Measurements from ENCODE around the gene ARPC2. TPM values are rescaled to one million over a fixed set of nuclear protein-coding genes. Genes with fewer than 3 reads are reported as not detected.

ARPC2 gene
- total and polyA plus RNA-seq, 2 of the 13 experiments (the other 11 are each of a cell fraction or from before 2014, with no cell fraction given), result 168 to 303 TPM

- TF ChIP-seq ZNF558 (CRISPR knock-in tag; IDR thresholded peaks at IDR 0.05; ENCODE audit: borderline replicate concordance) (no peak), PHF5A (CRISPR knock-in tag; IDR thresholded peaks at IDR 0.05; ENCODE audit: low read depth, unreplicated experiment) (no peak), HNF4G (IDR thresholded peaks at IDR 0.05; ENCODE audit: borderline replicate concordance, low read depth, low read length) (no peak), HNF4G (CRISPR knock-in tag; IDR thresholded peaks at IDR 0.05; ENCODE audit: borderline replicate concordance, low read depth) (no peak), SSRP1 (CRISPR knock-in tag; IDR thresholded peaks at IDR 0.05) (0 out of 2 replicates have a peak, but pooled peaks have one; percentile 31)
These were observed 40.5 kb downstream of the ARPC2 start (continued) for GRCh38 chr2:218257390-218257981.

GRCh38 chr2:218259099-218259961 lies 42.3 kb downstream of the ARPC2 start:
- H3K27ac ChIP-seq (ENCODE audit: extremely low read length, insufficient read depth, low read length), result no peak overlapping the region
- H3K9ac ChIP-seq (ENCODE audit: insufficient read depth, low read depth, low read length), result no peak overlapping the region
- peaks cover 36% of the 10 kb centered on the region for H3K4me1 ChIP-seq (ENCODE audit: insufficient read depth, low read length)
- H3K4me3 ChIP-seq (replicated peaks in 1 of 3; ENCODE audit: insufficient read depth in 1 of 3, low read depth in 2 of 3, low read length in 3 of 3), result no peak overlapping the region
- FAIRE-seq (no peak), DNase-seq (ENCODE audit: low spot score) (no peak), ATAC-seq (peak; percentile 17)
- peaks cover 14 to 27% of the 10 kb centered on the region in 2 experiments for H3K36me3 ChIP-seq (replicated peaks in 1 of 2; ENCODE audit: control insufficient read depth in 1 of 2, insufficient read depth in 2 of 2, low read length in 2 of 2)
- H4K20me1 ChIP-seq (ENCODE audit: insufficient read depth, low read length), result no peaks in the 10 kb centered on the region
- no peaks in the 10 kb centered on the region for H3K27me3 ChIP-seq (ENCODE audit: control insufficient read depth in 1 of 2, insufficient read depth in 2 of 2, low read length in 2 of 2)
- no peaks in the 10 kb centered on the region for H3K9me3 ChIP-seq (ENCODE audit: low read length)
- H3K4me2 ChIP-seq (ENCODE audit: low read depth, low read length), result no peak overlapping the region
- CTCF ChIA-PET (ENCODE audit: low intra/inter-chr PET ratio, low total read pairs), result no interaction called here
- WGBS (ENCODE audit: low lambda C conversion rate), result 60% methylated on average over 15 of the region's 15 CpGs
- no TSS peak for BruUV-seq (replicated peaks)
- intact Hi-C loops (cut with micrococcal nuclease; ENCODE audit: unreplicated experiment), result loop anchor here (5.0 kb wide), 1 partner anchor 72 kb away; no protein-coding TSS in a partner anchor
- no peaks in the 10 kb centered on the region for H3K79me2 ChIP-seq (ENCODE audit: insufficient read depth, low read length)
- POLR2A ChIA-PET, result interaction anchor here (1.3 to 6.6 kb wide), 2 partner anchors 11 to 16 kb away, joined by 3 to 27 read pairs; partner anchors contain the start of genes AAMP and PNKD
- in situ Hi-C loops (cut with HindIII; ENCODE audit: extremely low pct_ligation_motif_present, low pct_unique_long_range_greater_than_20kb), result no loop called here
- no peak overlapping the region for H2AFZ ChIP-seq (ENCODE audit: low read length)
- TF ChIP-seq ZNF230 (CRISPR knock-in tag; IDR thresholded peaks at IDR 0.05), result no peak
- TF ChIP-seq ZNF747 (CRISPR knock-in tag; IDR thresholded peaks at IDR 0.05; ENCODE audit: borderline replicate concordance), result no peak
- no peak for TF ChIP-seq SP140L (CRISPR knock-in tag; IDR thresholded peaks at IDR 0.05; ENCODE audit: borderline replicate concordance)
- TF ChIP-seq, protein P1, sequence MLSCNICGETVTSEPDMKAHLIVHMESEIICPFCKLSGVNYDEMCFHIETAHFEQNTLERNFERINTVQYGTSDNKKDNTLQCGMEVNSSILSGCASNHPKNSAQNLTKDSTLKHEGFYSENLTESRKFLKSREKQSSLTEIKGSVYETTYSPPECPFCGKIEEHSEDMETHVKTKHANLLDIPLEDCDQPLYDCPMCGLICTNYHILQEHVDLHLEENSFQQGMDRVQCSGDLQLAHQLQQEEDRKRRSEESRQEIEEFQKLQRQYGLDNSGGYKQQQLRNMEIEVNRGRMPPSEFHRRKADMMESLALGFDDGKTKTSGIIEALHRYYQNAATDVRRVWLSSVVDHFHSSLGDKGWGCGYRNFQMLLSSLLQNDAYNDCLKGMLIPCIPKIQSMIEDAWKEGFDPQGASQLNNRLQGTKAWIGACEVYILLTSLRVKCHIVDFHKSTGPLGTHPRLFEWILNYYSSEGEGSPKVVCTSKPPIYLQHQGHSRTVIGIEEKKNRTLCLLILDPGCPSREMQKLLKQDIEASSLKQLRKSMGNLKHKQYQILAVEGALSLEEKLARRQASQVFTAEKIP (CRISPR knock-in tag; IDR thresholded peaks at IDR 0.05; ENCODE audit: borderline replicate concordance), result no peak
- no peak for TF ChIP-seq MYC (CRISPR knock-in tag; IDR thresholded peaks at IDR 0.05; ENCODE audit: borderline replicate concordance)
- TF ChIP-seq ZNF816 (CRISPR knock-in tag; IDR thresholded peaks at IDR 0.05; ENCODE audit: borderline replicate concordance), result no peak
- TF ChIP-seq ZNF281 (CRISPR knock-in tag; IDR thresholded peaks at IDR 0.05; ENCODE audit: borderline replicate concordance), result no peak
- TF ChIP-seq SATB2 (CRISPR knock-in tag; IDR thresholded peaks at IDR 0.05), result no peak
- TF ChIP-seq ZNF569 (CRISPR knock-in tag; IDR thresholded peaks at IDR 0.05; ENCODE audit: borderline replicate concordance), result no peak
- TF ChIP-seq PATZ1 (CRISPR knock-in tag; IDR thresholded peaks at IDR 0.05), result no peak
